Endothelial cell of umbilical vein (primary cell): ENCODE results near the gene ENAH. TPM values are rescaled to one million over a fixed set of nuclear protein-coding genes. Genes with fewer than 3 reads are reported as not detected.

Source experiments
- BruUV-seq: library from RNA; stranded (reverse); fragments of 400-500 nt; replicated peaks from 2 replicates; lab custom pipeline; 2021; lab: Mats Ljungman, UMichigan
- CTCF ChIA-PET: fragments of 300-600, 350-600 bp; sonication (Branson Sonifier 250); formaldehyde crosslinking; loops from one replicate; lab custom pipeline; 2021; ENCODE audit warnings: antibody characterized with exemption, inconsistent platforms; lab: Charles Lee
- POLR2A ChIA-PET: fragments of 300-600, 350-600 bp; sonication (Branson Sonifier 250); formaldehyde crosslinking; loops from one replicate; lab custom pipeline; 2021; ENCODE audit warnings: antibody characterized with exemption, inconsistent platforms; lab: Charles Lee
- DNase-seq: peaks from one replicate; pipeline ENCODE4 v3.0.0-alpha.2; 2011; ENCODE audit warnings: low read depth, low spot score
- FAIRE-seq: peaks from 2 replicates; lab custom pipeline; 2011; peaks lifted over from hg19 to GRCh38; lab: Jason Lieb, UNC
- H2AFZ ChIP-seq: 2 replicates; pipeline ENCODE4 v1.6.0; 2012; ENCODE audit warnings: low read depth, low read length, control low read depth, inconsistent platforms
- H3K27ac ChIP-seq: 2 replicates; pipeline ENCODE4 v1.5.1; 2011; ENCODE audit warnings: low read depth, mild to moderate bottlenecking, control low read depth, low read length, moderate library complexity; ENCODE audit not compliant: insufficient read depth
- H3K27me3 ChIP-seq, 2 experiments: 2 replicates each; pipeline versions ENCODE4 v1.6.0 to v1.6.1; 2011; ENCODE audit warnings: low read length in 2 of 2, mixed read lengths in 1 of 2; ENCODE audit not compliant: control insufficient read depth in 2 of 2, insufficient read depth in 2 of 2
- H3K36me3 ChIP-seq, 2 experiments: 2 replicates in 1 of 2; 3 replicates in 1 of 2; pipeline ENCODE4 v1.5.1; 2011; ENCODE audit warnings: low read length in 2 of 2, mild to moderate bottlenecking in 1 of 2, moderate library complexity in 1 of 2; ENCODE audit not compliant: control insufficient read depth in 2 of 2, insufficient read depth in 2 of 2; ENCODE audit errors: extremely low read depth in 1 of 2
- H3K4me1 ChIP-seq: 3 replicates; pipeline ENCODE4 v1.5.1; 2011; ENCODE audit warnings: mild to moderate bottlenecking, low read length; ENCODE audit not compliant: control insufficient read depth, insufficient read depth; ENCODE audit errors: extremely low read depth
- H3K4me2 ChIP-seq: 2 replicates; pipeline ENCODE4 v1.6.1; 2011; ENCODE audit warnings: low read length, control low read depth, mixed read lengths; ENCODE audit not compliant: insufficient read depth
- H3K4me3 ChIP-seq, 3 experiments: fragments of 200-600 bp in 1 of 3; sonication (generic), shearing (Covaris generic) in 1 of 3; replicated peaks in 1 of 3; 2 replicates each; pipeline ENCODE4 v1.5.1; 2011 to 2016; ENCODE audit warnings: control low read depth in 3 of 3, low read length in 3 of 3, mild to moderate bottlenecking in 2 of 3, inconsistent platforms in 1 of 3, low read depth in 1 of 3, moderate library complexity in 1 of 3; ENCODE audit not compliant: insufficient read depth in 1 of 3
- H3K79me2 ChIP-seq: 2 replicates; pipeline ENCODE4 v1.6.0; 2012; ENCODE audit warnings: low read length, inconsistent platforms; ENCODE audit not compliant: control insufficient read depth, insufficient read depth
- H3K9ac ChIP-seq: replicated peaks from 2 replicates; pipeline ENCODE3; 2011; ENCODE audit warnings: low read length, control low read depth; ENCODE audit not compliant: insufficient read depth; ENCODE audit errors: extremely low read depth
- H3K9me1 ChIP-seq: replicated peaks from 3 replicates; pipeline ENCODE4 v1.6.0; 2011; ENCODE audit warnings: mild to moderate bottlenecking, low read length; ENCODE audit not compliant: control insufficient read depth, insufficient read depth; ENCODE audit errors: extremely low read depth
- H3K9me3 ChIP-seq: replicated peaks from 2 replicates; pipeline ENCODE4 v1.5.1; 2012; ENCODE audit warnings: low read length, inconsistent platforms; ENCODE audit not compliant: control insufficient read depth, insufficient read depth
- H4K20me1 ChIP-seq: replicated peaks from 2 replicates; pipeline ENCODE3; 2011; ENCODE audit warnings: mild to moderate bottlenecking, low read length; ENCODE audit not compliant: control insufficient read depth, insufficient read depth; ENCODE audit errors: extremely low read depth
- EZH2 ChIP-seq: IDR thresholded peaks from 2 replicates; pipeline ENCODE4 v1.6.1; 2012; ENCODE audit warnings: borderline replicate concordance, low read depth, mild to moderate bottlenecking, moderate library complexity, low read length, inconsistent platforms; ENCODE audit not compliant: severe bottlenecking
- GATA2 ChIP-seq: IDR thresholded peaks from 2 replicates; pipeline ENCODE4 v1.7.0; 2011; ENCODE audit warnings: low read depth, mild to moderate bottlenecking, moderate library complexity, mixed read lengths, low read length; ENCODE audit not compliant: insufficient read length, insufficient read depth
- MAX ChIP-seq: IDR thresholded peaks from 2 replicates; pipeline ENCODE4 v1.6.1; 2011; ENCODE audit not compliant: insufficient read depth, insufficient read length
- MYC ChIP-seq: IDR thresholded peaks from one replicate; pipeline ENCODE4 v1.6.1; 2011; ENCODE audit warnings: mild to moderate bottlenecking, low read depth, low read length
- POLR2A ChIP-seq: IDR thresholded peaks from 2 replicates; pipeline ENCODE4 v1.6.1; 2012; ENCODE audit warnings: low read depth, mild to moderate bottlenecking, control low read depth, low read length
- POLR2AphosphoS5 ChIP-seq: IDR thresholded peaks from 2 replicates; pipeline ENCODE4 v1.6.1; 2012; ENCODE audit warnings: low read depth, mild to moderate bottlenecking, control low read depth, low read length, moderate library complexity; ENCODE audit not compliant: insufficient read depth
- dilution Hi-C: fragments of 300-500 bp; cut with MboI; formaldehyde crosslinking; loops from one replicate; pipeline ENCODE4 v1.15.0; 2019; ENCODE audit warnings: low sequenced_read_pairs; ENCODE audit not compliant: extremely low pct_ligation_motif_present
- intact Hi-C: fragments of 100-400 bp; cut with micrococcal nuclease; formaldehyde crosslinking; loops from one replicate; pipeline ENCODE4 v1.10.0; 2022
- polyA plus RNA-seq, 4 experiments: library from polyadenylated mRNA; depleted of rRNA in 3 of 4; stranded (reverse) in 3 of 4; unstranded in 1 of 4; fragments of >200 nt; gene quantifications; 2 replicates each; pipeline versions ENCODE4 v1.2.1 to v1.2.3, GENCODE V29; 2011 to 2012; ENCODE audit warnings: missing spikeins in 1 of 4
- total RNA-seq: library from RNA; stranded (reverse); gene quantifications from 2 replicates; pipeline ENCODE4 v1.2.3, GENCODE V29; 2021
- TF ChIP-seq, protein P1 (sequence below), 2 donors: IDR thresholded peaks; 1 replicate in 1 of 2; 2 replicates in 1 of 2; pipeline ENCODE4 v1.5.1; 2011; ENCODE audit warnings: low read length in 2 of 2, mild to moderate bottlenecking in 2 of 2, moderate library complexity in 2 of 2, control low read depth in 1 of 2, inconsistent platforms in 1 of 2, low read depth in 1 of 2; ENCODE audit not compliant: insufficient read depth in 1 of 2; ENCODE audit errors: extremely low read depth in 1 of 2

Gene ENAH
- total and polyA plus RNA-seq, 2 donors (not counting 3 experiments of a cell fraction or from before 2014, with no cell fraction given) = 19.9 to 95.6 TPM

DNA sequence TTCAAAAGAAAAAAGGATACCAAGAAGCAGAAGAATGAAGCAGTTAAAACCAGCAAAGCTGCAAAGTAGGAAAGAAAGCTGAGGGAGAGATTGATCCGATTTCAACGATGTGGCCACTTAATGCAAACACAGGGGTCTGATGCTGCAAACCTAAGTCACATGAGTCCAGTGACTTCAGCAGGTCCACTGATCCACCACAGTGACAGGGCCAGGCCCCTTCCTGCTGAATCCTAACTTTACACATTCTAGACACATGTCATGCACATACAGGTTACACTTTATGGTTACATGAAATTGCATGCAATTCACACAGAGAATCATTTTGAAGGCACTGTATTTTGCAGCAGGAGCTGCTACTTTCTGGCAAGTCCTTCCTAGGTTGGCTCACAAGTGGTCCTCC lies 166.1 kb downstream of the ENAH start:
- H3K27me3 ChIP-seq = no peaks in the 10 kb centered on the region
- H3K36me3 ChIP-seq = no peaks in the 10 kb centered on the region
- H3K4me2 ChIP-seq = no peak overlapping the region
- FAIRE-seq (no peak), DNase-seq (no peak)
- H3K27ac ChIP-seq = no peak overlapping the region
- no peak overlapping the region for H3K9ac ChIP-seq
- ChIA-PET POLR2A (no interaction called here), CTCF (interaction anchor here (0.6 to 6.1 kb wide), 4 partner anchors 8 to 286 kb away, joined by 3 to 23 read pairs (median 5); no protein-coding TSS in a partner anchor)
- dilution Hi-C loops (no loop called here), intact Hi-C loops (no loop called here)
- H3K79me2 ChIP-seq = no peaks in the 10 kb centered on the region
- H4K20me1 ChIP-seq = no peaks in the 10 kb centered on the region
- H3K9me3 ChIP-seq = no peaks in the 10 kb centered on the region
- no peak for TF ChIP-seq EZH2
- no peak overlapping the region for H3K4me3 ChIP-seq
- no peaks in the 10 kb centered on the region for H3K4me1 ChIP-seq
- no peak overlapping the region for H2AFZ ChIP-seq
- H3K9me1 ChIP-seq = no peaks in the 10 kb centered on the region
- BruUV-seq = no TSS peak

GRCh38 chr1:225485991-225486530 lies 166.9 kb downstream of the ENAH start:
- FAIRE-seq = no peak
- dilution Hi-C loops (no loop called here), intact Hi-C loops (no loop called here)
- POLR2A ChIA-PET = no interaction called here
- no peaks in the 10 kb centered on the region for H3K79me2 ChIP-seq
- no peaks in the 10 kb centered on the region for H3K4me1 ChIP-seq
- H3K9me1 ChIP-seq = no peaks in the 10 kb centered on the region
- no peaks in the 10 kb centered on the region for H3K27me3 ChIP-seq
- no peaks in the 10 kb centered on the region for H4K20me1 ChIP-seq
- CTCF ChIA-PET = interaction anchor here (1.0 to 6.1 kb wide), 3 partner anchors 11 to 286 kb away, joined by 3 to 23 read pairs (median 12); no protein-coding TSS in a partner anchor
- no peak overlapping the region for H3K4me3 ChIP-seq
- DNase-seq = no peak
- H3K4me2 ChIP-seq = no peak overlapping the region
- no peak overlapping the region for H3K27ac ChIP-seq
- H3K36me3 ChIP-seq = no peaks in the 10 kb centered on the region
- no peaks in the 10 kb centered on the region for H3K9me3 ChIP-seq
- no peak overlapping the region for H3K9ac ChIP-seq
- TF ChIP-seq, protein P1, sequence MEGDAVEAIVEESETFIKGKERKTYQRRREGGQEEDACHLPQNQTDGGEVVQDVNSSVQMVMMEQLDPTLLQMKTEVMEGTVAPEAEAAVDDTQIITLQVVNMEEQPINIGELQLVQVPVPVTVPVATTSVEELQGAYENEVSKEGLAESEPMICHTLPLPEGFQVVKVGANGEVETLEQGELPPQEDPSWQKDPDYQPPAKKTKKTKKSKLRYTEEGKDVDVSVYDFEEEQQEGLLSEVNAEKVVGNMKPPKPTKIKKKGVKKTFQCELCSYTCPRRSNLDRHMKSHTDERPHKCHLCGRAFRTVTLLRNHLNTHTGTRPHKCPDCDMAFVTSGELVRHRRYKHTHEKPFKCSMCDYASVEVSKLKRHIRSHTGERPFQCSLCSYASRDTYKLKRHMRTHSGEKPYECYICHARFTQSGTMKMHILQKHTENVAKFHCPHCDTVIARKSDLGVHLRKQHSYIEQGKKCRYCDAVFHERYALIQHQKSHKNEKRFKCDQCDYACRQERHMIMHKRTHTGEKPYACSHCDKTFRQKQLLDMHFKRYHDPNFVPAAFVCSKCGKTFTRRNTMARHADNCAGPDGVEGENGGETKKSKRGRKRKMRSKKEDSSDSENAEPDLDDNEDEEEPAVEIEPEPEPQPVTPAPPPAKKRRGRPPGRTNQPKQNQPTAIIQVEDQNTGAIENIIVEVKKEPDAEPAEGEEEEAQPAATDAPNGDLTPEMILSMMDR (IDR thresholded peaks at IDR 0.05; ENCODE audit: extremely low read depth in 1 of 2, insufficient read depth in 1 of 2, low read depth in 1 of 2, low read length in 2 of 2) = no peak
- TF ChIP-seq GATA2 = no peak
- TF ChIP-seq MYC = no peak
- no peak for TF ChIP-seq POLR2AphosphoS5
- no peak for TF ChIP-seq MAX
- TF ChIP-seq POLR2A = no peak
- TF ChIP-seq EZH2 = no peak
- no TSS peak for BruUV-seq
- H2AFZ ChIP-seq = no peak overlapping the region
